GF-D8 (cell line): ENCODE results near the gene COL2A1.
"Not testable (repeated sequence)": the region's sequence is repeated elsewhere in the genome, so short reads cannot be mapped to it uniquely, and the experiment has no call there.

Experiments used
- DNase-seq: peaks from one replicate; lab custom pipeline; 2025; lab: John Stamatoyannopoulos, UW

Gene COL2A1

GRCh38 chr12:47975816-47976215 lies 28.5 kb downstream of the COL2A1 start:
- no peak for DNase-seq

- no peak for DNase-seq
Measured at GRCh38 chr12:47975036-47975620, 29.1 kb downstream of the COL2A1 start.

- no peak for DNase-seq
Measured at GRCh38 chr12:47973870-47974269, 30.4 kb downstream of the COL2A1 start.

GRCh38 chr12:47972895-47973294 lies 31.4 kb downstream of the COL2A1 start:
- no peak for DNase-seq

GRCh38 chr12:47970843-47971242 lies 33.4 kb downstream of the COL2A1 start:
- no peak for DNase-seq

DNA sequence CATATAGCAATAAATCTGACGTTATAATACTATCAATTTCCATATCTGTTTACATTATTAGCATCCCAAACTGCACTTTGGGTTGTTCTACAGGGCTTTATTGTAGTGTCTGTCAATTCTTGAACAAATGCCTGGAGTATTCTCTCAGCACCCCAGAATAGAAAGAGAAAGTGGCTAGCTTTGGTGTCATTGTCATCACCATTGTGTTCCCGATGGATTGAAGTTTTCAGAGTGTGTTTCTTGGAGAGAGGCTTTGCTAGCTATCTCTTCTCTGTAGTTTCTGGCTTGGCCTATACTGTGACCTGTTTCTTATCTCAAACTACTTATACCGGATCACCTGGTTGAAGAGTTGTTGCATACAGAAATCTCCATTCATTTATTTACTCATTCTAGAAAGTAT lies 34.4 kb downstream of the COL2A1 start:
- no peak for DNase-seq

DNA sequence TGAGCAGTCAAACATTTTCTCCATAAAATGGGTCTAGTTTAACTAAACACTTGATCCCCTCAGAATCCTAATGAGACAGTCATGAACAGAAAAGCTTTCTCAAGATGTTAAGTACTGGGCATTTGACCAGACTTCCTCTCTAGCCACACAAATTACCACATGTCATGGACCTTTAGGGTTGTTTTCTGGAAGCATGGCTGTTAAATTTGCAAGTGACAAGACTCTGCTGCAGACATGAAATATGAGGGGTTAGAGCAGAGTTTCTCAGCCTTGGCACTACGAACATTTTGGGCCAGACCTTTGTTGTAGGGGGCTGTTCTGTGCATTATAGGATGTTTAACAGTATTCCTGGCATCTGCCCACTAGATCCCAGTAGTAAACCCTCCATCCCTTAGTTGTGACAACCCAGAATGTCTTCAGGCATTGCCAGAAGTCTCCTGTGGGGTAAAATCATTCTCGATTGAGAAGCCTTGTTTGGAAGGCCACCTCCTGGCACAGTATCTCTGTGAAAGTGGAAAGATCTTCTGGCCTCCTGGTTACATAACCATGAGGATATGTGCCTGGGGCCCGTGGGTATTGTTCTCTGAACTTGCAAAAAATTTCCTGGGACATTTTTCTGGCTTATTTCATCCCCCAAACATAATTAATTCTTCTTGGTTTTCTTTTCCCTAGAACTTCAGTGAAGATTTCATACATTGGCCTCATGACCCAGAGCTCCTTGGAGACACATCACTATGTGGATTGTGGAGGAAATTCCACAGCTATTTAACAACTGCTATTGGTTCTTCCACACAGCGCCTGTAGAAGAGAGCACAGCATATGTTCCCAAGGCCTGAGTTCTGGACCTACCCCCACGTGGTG lies 36.6 kb downstream of the COL2A1 start:
- DNase-seq, result no peak

GRCh38 chr12:47965581-47965980 lies 38.7 kb downstream of the COL2A1 start:
- DNase-seq, result no peak

DNA sequence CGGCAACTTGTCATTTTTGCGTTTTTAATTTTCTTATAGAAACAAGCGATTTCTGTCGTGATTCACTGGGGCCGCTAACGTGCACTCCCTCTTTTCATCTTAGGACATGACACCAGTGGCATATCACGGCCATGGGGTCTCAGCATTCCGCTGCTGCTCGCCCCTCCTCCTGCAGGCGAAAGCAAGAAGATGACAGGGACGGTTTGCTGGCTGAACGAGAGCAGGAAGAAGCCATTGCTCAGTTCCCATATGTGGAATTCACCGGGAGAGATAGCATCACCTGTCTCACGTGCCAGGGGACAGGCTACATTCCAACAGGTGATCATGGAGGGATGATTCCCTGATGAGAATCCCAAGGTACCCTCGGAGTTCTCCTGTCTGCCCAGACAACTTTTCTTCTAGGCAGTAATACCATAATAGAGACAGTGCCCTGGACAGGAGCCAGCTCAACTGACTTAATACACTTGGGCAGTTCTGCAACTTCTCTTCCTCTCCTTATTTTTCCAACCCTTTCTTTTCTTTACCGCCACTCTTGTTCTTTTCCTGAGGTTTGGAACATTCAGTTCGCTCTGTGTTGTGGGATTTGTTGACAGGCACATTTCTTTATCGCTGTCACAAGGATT lies 40.1 kb downstream of the COL2A1 start:
- no peak for DNase-seq

GRCh38 chr12:47963340-47964040 lies 40.8 kb downstream of the COL2A1 start, which contains the start of gene TMEM106C:
Gene TMEM106C (plus strand): TSS chr12:47963596. CDS start chr12:47964237, 641 bp downstream.
- peak; percentile 67 for DNase-seq

DNA sequence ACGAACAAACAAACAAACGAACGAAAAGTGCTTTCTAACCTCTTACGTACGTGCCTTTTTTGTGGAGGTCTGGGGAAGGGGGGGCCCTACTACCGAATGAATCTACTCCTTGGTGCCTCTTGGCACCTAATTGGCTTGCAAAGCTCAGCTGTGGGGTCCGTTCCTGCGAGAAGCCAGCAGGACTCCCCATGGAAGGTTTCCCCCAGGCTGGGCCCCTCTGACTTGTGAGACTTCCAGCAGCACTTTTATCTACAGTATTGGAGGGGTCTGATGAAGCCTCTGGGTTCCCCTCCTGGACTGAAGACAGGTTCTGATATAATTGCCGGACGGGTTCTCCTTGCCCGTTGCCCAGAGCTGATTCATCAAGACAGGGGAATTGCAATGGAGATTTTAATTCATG lies 42.1 kb downstream of the COL2A1 start:
- no peak for DNase-seq

DNA sequence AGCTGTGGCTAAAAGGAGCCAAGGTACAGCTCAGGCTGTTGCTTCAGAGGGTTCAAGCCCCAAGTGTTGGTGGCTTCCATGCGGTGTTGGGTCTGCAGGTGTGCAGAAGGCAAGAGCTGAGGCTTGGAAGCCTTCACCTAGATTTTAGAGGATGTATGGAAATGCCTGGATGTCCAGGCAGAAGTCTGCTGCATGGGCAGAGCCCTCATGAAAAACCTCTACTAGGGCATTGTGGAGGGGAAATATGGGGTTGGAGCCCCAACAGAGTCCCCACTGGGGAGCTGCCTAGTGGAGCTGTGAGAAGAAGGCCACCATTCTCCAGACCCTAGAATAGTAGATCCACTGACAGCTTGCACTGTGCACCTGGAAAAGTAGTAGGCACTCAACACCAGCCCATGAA lies 46.6 kb downstream of the COL2A1 start:
- not testable (repeated sequence) for DNase-seq

- no peak for DNase-seq
Measured at GRCh38 chr12:47955059-47955458, 49.2 kb downstream of the COL2A1 start.

DNA sequence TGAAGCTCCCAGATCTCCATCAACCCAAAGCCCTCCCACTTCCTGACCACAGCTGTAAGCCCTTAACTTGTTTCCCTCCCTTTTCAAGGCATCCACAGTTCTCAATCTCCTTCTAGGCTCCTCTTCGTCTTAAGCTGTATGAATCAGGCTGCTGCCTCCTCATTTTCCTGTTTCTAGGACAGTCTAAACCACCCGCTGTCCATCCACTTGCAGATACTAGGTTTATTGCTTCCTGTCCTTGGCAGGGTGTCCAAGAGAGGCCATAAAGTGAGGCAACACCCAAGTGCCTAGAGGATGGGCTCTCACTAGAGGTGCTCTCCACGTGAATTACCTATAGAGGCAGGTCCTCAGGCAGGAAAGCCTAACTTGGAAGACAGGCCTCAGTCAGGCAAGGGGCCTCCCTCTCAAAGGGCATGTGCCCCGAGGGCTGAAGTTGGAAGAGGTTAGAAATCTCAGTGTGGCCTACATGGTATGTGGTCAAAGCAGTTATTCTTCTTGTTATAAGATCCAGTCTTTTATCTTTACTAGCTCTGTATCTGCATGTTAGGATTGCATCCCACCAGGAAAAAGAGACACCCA lies 49.7 kb downstream of the COL2A1 start:
- DNase-seq, result no peak

GRCh38 chr12:47954058-47954457 lies 50.2 kb downstream of the COL2A1 start:
- DNase-seq, result no peak

GRCh38 chr12:47950856-47951468 lies 53.3 kb downstream of the COL2A1 start:
- no peak for DNase-seq

- DNase-seq, result peak; percentile 9
Measured at GRCh38 chr12:47949441-47950341, 54.6 kb downstream of the COL2A1 start.

DNA sequence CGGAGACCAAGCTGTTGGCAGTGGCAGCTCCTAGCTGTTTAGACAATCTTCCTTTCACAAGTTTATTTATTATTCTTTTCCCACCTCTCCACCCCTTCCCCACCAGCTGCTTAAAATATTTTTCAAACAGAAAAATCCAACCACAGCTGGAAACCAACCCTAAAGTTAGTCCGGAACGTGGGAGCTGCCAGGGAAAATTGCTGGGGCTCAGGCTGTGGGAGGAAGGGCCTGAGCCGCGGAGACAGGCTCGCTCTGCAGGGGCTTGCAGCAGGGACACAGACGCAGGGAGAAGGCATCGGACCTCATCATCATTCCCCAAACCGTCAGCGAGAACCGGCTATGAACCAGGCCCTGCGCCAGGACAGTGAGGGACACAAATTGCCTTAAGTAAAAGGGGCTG lies 56.9 kb downstream of the COL2A1 start:
- no peak for DNase-seq

- DNase-seq, result peak; percentile 51
Measured at GRCh38 chr12:47946413-47947323, 57.6 kb downstream of the COL2A1 start.
